ENCODE measurements around the gene AGRN.

- TF ChIP-seq CTCF (IDR thresholded peaks at IDR 0.05) = no peak
- no peak for TF ChIP-seq POLR2A (IDR thresholded peaks at IDR 0.05)
- TF ChIP-seq POLR2AphosphoS5 (IDR thresholded peaks at IDR 0.05) = no peak
These were observed 18.8 kb downstream of the AGRN start for GRCh38 chr1:1038694-1039093.
